ENCODE measurements around the gene C2orf80.

Gene C2orf80

GRCh38 chr2:208136716-208137094 lies 53.1 kb downstream of the C2orf80 start:
- H4K20me1 ChIP-seq (ENCODE audit: insufficient read depth), result no peaks in the 10 kb centered on the region
- TF ChIP-seq, protein P1, sequence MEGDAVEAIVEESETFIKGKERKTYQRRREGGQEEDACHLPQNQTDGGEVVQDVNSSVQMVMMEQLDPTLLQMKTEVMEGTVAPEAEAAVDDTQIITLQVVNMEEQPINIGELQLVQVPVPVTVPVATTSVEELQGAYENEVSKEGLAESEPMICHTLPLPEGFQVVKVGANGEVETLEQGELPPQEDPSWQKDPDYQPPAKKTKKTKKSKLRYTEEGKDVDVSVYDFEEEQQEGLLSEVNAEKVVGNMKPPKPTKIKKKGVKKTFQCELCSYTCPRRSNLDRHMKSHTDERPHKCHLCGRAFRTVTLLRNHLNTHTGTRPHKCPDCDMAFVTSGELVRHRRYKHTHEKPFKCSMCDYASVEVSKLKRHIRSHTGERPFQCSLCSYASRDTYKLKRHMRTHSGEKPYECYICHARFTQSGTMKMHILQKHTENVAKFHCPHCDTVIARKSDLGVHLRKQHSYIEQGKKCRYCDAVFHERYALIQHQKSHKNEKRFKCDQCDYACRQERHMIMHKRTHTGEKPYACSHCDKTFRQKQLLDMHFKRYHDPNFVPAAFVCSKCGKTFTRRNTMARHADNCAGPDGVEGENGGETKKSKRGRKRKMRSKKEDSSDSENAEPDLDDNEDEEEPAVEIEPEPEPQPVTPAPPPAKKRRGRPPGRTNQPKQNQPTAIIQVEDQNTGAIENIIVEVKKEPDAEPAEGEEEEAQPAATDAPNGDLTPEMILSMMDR (conservative IDR thresholded peaks at IDR 0.05; ENCODE audit: low read depth, low read length), result no peak
- no peaks in the 10 kb centered on the region for H3K36me3 ChIP-seq (ENCODE audit: insufficient read depth)
- H3K27ac ChIP-seq, result no peak overlapping the region
- no peak overlapping the region for H2AFZ ChIP-seq (ENCODE audit: low read depth)
- no peaks in the 10 kb centered on the region for H3K27me3 ChIP-seq (ENCODE audit: insufficient read depth, low read depth)
- H3K79me2 ChIP-seq (ENCODE audit: insufficient read depth, low read depth), result no peaks in the 10 kb centered on the region
- no peak overlapping the region for H3K9ac ChIP-seq
- no peak overlapping the region for H3K4me2 ChIP-seq
- H3K4me1 ChIP-seq (ENCODE audit: low read depth, poor library complexity, severe bottlenecking), result no peaks in the 10 kb centered on the region
- H3K4me3 ChIP-seq (IDR thresholded peaks at IDR 0.05; ENCODE audit: insufficient read depth, low read depth, low read length), result no peak overlapping the region

DNA sequence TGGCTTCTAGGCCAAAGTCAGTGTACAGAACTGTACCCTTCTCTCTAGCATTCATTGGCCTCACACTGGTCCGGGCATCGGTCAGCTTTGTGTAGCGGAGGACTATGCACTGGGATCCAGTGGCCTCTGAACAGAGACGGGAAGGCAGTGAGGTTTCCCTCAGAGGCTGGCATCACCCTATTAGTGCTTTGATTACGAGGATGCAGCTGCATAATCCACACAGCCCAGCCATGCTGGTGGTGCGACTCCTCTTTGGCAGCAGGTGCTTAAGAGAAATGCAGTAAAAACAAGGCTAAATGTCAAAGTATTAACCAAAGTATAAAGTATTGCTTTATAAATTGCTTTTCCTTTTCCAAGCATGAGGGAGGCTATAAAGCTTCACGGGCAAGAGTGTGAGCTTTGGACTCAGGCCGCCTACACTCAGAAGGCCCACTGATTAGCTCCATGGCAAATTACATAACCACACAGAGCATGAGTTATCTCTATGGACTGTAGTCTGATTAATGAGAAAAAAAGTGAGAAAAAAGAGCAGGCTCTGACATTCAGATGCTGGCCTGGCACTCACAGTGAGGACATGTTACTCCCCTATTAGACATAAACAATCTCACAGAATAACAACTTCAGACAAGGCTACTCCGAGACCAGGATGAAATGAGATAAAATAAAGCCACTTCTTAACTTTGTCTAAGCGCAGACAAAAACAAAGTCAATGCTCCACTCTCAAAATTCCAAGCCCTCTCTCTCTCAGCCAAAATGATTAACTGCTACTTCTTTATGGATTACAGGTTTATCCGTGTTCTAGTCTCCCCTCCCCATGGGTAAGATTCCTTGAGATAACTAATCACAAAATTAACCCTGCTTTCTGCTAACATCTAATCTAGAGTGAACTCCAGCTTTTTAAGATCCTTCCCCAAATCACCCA lies 53.8 kb downstream of the C2orf80 start:
- no peaks in the 10 kb centered on the region for H4K20me1 ChIP-seq (ENCODE audit: insufficient read depth)
- H3K9ac ChIP-seq, result no peak overlapping the region
- TF ChIP-seq, protein P1 (conservative IDR thresholded peaks at IDR 0.05; ENCODE audit: low read depth, low read length), result no peak
- no peaks in the 10 kb centered on the region for H3K79me2 ChIP-seq (ENCODE audit: insufficient read depth, low read depth)
- no peak overlapping the region for H3K4me3 ChIP-seq (IDR thresholded peaks at IDR 0.05; ENCODE audit: insufficient read depth, low read depth, low read length)
- no peaks in the 10 kb centered on the region for H3K36me3 ChIP-seq (ENCODE audit: insufficient read depth)
- no peak overlapping the region for H3K4me2 ChIP-seq
- H3K27ac ChIP-seq, result no peak overlapping the region
- H3K27me3 ChIP-seq (ENCODE audit: insufficient read depth, low read depth), result no peaks in the 10 kb centered on the region
- H3K4me1 ChIP-seq (ENCODE audit: low read depth, poor library complexity, severe bottlenecking), result no peaks in the 10 kb centered on the region
- H2AFZ ChIP-seq (ENCODE audit: low read depth), result no peak overlapping the region

GRCh38 chr2:208134928-208135586 lies 54.8 kb downstream of the C2orf80 start:
- H3K4me1 ChIP-seq (ENCODE audit: low read depth, poor library complexity, severe bottlenecking), result no peaks in the 10 kb centered on the region
- H3K27ac ChIP-seq, result no peak overlapping the region
- H3K4me3 ChIP-seq (IDR thresholded peaks at IDR 0.05; ENCODE audit: insufficient read depth, low read depth, low read length), result no peak overlapping the region
- no peaks in the 10 kb centered on the region for H3K79me2 ChIP-seq (ENCODE audit: insufficient read depth, low read depth)
- H3K27me3 ChIP-seq (ENCODE audit: insufficient read depth, low read depth), result no peaks in the 10 kb centered on the region
- H3K4me2 ChIP-seq, result no peak overlapping the region
- no peaks in the 10 kb centered on the region for H4K20me1 ChIP-seq (ENCODE audit: insufficient read depth)
- TF ChIP-seq, protein P1 (conservative IDR thresholded peaks at IDR 0.05; ENCODE audit: low read depth, low read length), result no peak
- H3K36me3 ChIP-seq (ENCODE audit: insufficient read depth), result no peaks in the 10 kb centered on the region
- H2AFZ ChIP-seq (ENCODE audit: low read depth), result no peak overlapping the region
- no peak overlapping the region for H3K9ac ChIP-seq

DNA sequence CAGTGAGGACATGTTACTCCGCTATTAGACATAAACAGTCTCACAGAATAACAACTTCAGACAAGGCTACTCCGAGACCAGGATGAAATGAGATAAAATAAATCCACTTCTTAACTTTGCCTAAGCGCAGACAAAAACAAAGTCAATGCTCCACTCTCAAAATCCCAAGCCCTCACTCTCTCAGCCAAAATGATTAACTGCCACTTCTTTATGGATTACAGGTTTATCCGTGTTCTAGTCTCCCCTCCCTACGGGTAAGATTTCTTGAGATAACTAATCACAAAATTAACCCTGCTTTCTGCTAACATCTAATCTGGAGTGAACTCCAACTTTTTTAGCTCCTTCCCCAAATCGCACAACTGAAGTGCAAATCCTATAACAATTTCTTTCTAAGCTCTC lies 59.1 kb downstream of the C2orf80 start:
- Histone ChIP-seq H3K4me3 (IDR thresholded peaks at IDR 0.05; ENCODE audit: insufficient read depth, low read depth, low read length) (no peak overlapping the region), H3K9ac (no peak overlapping the region), H3K4me1 (ENCODE audit: low read depth, poor library complexity, severe bottlenecking) (no peaks in the 10 kb centered on the region), H3K4me2 (no peak overlapping the region), H3K79me2 (ENCODE audit: insufficient read depth, low read depth) (no peaks in the 10 kb centered on the region), H3K36me3 (ENCODE audit: insufficient read depth) (no peaks in the 10 kb centered on the region), H4K20me1 (ENCODE audit: insufficient read depth) (no peaks in the 10 kb centered on the region), H2AFZ (ENCODE audit: low read depth) (no peak overlapping the region), H3K27ac (no peak overlapping the region), H3K27me3 (ENCODE audit: insufficient read depth, low read depth) (no peaks in the 10 kb centered on the region)
- TF ChIP-seq, protein P1 (conservative IDR thresholded peaks at IDR 0.05; ENCODE audit: low read depth, low read length), result no peak

Data from KMS-11 (cell line).